Neural progenitor cell (in vitro differentiated cells): ENCODE data around the gene MAB21L4.

Source experiments
- CTCF ChIP-seq: fragments of 200-600 bp; sonication (generic); IDR thresholded peaks from 2 replicates; pipeline ENCODE4 v1.5.1; 2017; ENCODE audit warnings: antibody characterized with exemption, mild to moderate bottlenecking
- EZH2 ChIP-seq: fragments of 200-600 bp; sonication (generic); IDR thresholded peaks from 2 replicates; pipeline ENCODE4 v1.6.1; 2017; ENCODE audit warnings: antibody characterized with exemption, mild to moderate bottlenecking, moderate library complexity
- EZH2phosphoT487 ChIP-seq: fragments of 200-600 bp; sonication (generic); IDR thresholded peaks from 2 replicates; pipeline ENCODE4 v1.6.1; 2017; ENCODE audit warnings: antibody characterized with exemption

- TF ChIP-seq CTCF (no peak), EZH2phosphoT487 (no peak), EZH2 (no peak)
These were observed 45.2 kb downstream of the MAB21L4 start for GRCh38 chr2:240850756-240851077.
